ENCODE results near the gene MPO.

DNA sequence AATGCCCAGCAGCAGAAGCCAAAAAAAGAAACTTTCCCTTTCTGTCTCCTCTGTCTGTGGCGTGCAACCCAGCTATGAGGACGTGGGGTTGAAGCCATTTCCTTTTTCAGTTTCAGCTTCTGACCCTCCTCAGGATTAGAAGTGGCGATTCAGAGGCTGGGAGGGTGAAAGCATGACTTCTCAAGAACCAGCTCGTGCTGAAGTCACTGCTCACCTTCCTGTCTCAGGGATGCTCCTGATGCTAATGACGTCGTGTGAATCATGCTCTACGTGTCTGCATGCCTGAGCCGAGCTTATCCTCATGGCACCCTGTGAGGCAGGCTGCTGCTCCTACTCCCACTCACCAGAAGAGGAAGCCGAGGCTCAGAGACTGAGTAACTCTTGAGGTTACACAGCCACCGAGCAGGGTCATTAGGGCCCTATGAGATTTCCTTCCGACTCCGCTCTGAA lies 48.0 kb downstream of the MPO start:
- TF ChIP-seq CTCF (IDR thresholded peaks at IDR 0.05) (no peak), POLR2A (IDR thresholded peaks at IDR 0.05) (no peak)

All from Peyer's patch (tissue), 4 donors.